Myocyte (in vitro differentiated cells): Measurements from ENCODE around the gene GATAD2A. TPM values are rescaled to one million over a fixed set of nuclear protein-coding genes. Genes with fewer than 3 reads are reported as not detected.
A peak's percentile ranks its signal among the peaks of the same experiment; 100 is the strongest.
"Not testable (repeated sequence)": the region's sequence is repeated elsewhere in the genome, so short reads cannot be mapped to it uniquely, and the experiment has no call there.

ENCODE experiments used
- DNase-seq: peaks from one replicate; pipeline ENCODE4 v3.0.0-alpha.2; 2012; ENCODE audit warnings: low read depth
- polyA plus RNA-seq: library from polyadenylated mRNA; unstranded; fragments of >200 nt; gene quantifications from one replicate; pipeline ENCODE4 v1.2.1, GENCODE V29; 2012; ENCODE audit warnings: missing spikeins
- total RNA-seq: library from RNA; depleted of rRNA; stranded (reverse); fragments of >200 nt; gene quantifications from 2 replicates; pipeline ENCODE4 v1.2.3, GENCODE V29; 2014

The GATAD2A gene, protein sequence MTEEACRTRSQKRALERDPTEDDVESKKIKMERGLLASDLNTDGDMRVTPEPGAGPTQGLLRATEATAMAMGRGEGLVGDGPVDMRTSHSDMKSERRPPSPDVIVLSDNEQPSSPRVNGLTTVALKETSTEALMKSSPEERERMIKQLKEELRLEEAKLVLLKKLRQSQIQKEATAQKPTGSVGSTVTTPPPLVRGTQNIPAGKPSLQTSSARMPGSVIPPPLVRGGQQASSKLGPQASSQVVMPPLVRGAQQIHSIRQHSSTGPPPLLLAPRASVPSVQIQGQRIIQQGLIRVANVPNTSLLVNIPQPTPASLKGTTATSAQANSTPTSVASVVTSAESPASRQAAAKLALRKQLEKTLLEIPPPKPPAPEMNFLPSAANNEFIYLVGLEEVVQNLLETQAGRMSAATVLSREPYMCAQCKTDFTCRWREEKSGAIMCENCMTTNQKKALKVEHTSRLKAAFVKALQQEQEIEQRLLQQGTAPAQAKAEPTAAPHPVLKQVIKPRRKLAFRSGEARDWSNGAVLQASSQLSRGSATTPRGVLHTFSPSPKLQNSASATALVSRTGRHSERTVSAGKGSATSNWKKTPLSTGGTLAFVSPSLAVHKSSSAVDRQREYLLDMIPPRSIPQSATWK
- 49.5 and 65.8 TPM in 2 replicates for total RNA-seq
- polyA plus RNA-seq: 65.0 TPM

DNA sequence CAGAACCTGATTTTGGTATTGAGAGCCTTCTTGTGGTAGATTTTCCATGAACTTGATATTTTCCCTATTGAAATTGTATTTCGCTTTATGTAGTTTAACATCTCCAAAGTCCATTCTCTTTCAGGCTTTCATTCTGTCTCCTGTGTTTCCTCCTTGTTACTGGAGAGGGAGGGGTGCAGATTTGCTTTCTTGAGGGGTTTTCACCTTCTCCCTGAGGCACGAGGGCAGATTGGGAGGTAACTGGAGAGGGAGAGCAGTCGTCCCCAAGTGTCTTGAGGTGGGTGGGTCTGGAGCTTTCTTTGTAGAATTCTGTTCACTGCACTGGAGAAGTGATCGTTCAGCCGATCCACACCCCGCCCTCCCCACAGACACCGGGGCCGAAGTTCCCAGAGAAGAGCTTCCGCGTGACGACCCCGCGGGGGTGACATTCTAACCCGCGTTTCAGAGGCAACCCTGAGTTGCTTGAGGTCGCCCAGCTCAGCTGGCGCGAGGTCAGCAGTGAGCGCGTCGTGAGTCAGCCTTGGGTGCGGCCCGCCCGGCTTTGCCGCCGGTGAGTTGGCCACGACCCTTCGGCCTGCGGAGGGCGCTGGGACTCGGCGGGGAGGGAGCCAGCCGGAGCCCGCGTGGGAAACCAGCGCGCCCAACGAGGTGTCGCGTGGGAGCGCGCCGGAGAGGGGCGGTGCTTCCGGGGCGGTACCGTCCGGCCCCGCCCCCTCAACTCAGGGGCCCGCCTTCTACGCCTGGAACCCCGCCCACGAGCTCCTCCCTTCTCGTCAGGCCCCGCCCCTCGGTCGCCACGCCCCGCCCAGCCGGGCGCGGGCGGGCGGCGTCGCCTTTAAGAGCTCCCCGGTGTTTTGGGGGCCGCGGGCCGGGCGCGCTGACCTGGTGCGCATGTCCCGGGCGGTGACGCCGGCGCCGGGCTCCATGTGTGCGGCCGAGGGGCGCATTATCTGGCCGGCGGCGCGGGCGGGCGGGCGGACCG is at the start of gene GATAD2A:
GATAD2A (plus strand) TSS at position 797 of the 982 bp plus-strand sequence. CDS start 59,671 bp downstream, outside the sequence.
- DNase-seq: peak; percentile 95

DNA sequence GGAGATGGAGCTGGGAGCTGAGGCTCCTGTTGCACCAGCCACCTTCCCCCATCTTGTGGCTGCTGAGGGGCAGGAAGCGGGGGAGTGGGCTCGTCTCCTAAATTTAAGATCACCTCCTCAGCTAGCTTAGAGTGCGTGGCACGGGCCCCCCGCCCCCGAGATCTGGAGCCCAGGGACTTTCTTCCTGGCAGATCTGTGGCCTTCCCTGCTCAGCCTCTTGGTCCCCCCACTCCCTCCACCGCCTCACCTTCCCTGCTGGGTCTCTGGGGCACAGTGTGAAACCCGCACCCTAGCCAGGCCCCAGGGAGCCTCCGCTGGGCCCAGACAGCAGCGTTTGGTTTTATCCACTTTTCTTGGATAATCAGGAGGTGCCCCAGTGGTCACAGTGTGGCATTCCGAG is 49.0 kb upstream of the GATAD2A start:
- DNase-seq: no peak

DNA sequence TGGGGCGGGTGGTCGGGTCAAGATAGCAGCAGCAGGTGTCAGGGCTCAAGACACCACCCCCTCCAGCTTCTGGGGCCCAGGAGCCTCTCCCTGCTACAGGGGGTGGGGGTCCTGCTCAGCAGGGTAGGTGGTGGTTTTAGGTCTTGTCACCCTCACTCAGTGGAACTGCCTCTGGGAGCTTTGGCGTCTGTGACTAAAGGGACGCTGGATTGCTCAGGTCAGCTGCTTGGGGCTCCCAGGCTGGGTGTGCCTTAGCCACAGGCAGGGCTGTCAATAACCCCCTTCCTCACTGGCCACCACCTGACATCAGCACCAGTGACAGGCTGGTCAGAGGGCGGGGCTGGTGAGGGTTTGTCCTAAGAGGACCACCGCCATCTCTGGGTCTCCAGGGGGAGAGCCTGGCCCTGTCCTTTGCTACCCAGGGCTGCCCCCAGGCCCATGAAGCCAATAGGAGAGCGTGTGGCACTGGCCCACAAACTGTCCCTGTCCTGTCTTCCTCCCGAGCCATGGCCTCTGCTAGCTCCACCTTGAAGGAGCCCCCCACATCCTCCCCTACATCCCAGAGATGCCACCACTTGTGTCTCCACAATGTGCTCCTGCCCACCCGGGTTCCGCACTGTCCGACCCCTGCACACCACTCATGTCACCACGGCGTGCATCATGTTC is 48.4 kb upstream of the GATAD2A start:
- DNase-seq: peak; percentile 84

DNA sequence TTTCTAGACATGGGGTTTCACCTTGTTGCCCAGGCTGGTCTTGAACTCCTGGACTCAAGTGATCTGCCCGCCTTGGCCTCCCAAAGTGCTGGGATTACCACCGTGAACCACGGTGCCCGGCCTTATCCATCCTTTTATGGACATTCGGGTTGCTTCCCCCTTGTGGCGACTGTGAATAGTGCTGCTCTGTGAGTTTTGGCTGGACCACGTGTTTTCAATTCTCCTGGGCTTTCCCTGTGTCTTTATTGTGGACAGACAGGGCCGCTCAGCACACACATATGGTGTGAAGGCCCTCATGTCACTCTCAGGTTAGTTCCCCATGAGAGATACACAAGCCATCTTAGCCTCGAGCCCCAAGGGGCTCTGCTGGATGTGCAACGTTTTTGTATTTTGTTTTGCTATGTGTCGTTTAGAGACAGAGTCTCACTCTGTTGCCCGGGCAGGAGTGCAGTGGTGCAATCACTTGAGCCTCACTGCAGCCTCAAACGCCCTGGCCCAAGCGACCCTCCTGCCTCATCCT is 44.3 kb upstream of the GATAD2A start:
- DNase-seq: peak; percentile 92

DNA sequence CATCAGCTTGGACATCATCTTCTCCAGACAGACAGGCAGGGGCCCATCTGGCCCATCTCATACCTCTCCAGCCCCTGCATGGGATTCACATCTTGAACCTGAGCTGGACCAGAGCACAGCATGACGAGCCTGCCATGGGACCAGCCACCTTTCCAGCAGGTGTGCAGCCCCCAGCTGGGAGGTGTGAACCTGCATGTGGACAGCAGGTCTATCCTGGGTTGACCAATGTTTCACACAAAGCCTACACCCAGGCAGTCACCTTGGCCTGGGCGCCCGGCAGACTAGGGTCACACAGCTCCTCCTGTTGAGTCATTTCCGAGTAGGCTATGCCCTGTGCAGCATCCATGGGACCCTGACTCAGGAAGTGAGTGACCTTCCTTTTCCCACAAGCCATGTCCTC is 43.4 kb upstream of the GATAD2A start:
- no peak for DNase-seq

DNA sequence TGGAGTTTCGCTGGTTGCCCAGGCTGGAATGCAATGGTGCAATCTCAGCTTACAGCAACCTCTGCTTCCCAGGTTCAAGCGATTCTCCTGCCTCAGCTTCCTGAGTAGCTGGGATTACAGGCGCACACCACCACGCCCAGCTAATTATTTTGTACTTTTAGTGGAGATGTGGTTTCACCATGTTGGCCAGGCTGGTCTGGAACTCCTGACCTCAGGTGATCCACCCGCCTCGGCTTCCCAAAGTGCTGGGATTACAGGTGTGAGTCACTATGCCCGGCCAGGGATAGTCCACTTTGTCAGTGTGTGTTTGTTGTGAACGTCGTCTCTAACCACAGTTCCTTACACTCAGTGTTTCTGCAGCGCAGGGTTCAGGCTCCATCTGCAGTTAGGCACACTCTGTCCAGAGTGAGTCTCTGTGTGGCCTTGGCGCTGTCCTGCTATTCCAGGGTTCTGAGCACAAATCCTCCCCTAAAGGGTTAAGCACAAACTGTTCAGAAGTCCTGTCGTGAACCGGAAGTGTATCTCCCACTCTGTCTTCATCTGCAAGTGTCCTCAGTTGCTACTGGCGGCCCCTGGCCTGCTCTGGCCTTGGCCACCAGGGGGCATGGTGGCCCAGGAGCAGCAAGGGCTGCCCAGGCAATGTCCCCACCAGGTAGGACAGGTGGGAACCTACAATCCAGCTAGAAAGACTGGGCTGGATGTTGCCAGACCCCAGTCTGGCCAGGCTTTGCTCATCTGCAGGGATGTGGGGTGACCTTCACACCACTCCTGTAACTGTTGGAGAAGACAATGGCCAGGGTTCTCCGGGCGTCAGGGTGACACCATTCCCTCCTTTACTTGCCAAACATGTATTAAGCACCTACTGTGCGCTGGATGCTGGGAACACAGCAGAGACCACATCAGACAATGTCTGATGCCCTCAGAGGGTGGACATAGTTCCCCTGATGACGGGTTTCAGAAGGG is 38.8 kb upstream of the GATAD2A start:
- peak; percentile 58 for DNase-seq

DNA sequence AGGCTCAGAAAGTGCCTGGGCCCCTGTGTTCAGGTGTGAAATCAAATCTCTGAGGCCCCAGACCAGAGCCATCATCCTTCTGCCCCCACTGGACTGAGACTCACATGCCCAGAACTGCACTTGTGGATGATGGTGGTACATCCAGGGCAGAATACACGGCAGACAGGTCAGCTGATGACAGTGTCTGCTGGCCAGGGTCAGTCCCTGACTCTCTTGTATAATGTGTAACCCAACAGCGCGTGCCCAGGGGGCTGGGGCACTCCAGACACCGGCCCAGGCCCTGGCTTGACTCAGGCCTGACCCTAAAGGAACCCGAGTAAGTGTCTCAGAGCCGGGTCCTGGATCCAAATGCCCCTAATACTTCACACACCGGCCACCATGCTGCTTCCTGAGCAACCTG is 37.4 kb upstream of the GATAD2A start:
- DNase-seq: no peak

DNA sequence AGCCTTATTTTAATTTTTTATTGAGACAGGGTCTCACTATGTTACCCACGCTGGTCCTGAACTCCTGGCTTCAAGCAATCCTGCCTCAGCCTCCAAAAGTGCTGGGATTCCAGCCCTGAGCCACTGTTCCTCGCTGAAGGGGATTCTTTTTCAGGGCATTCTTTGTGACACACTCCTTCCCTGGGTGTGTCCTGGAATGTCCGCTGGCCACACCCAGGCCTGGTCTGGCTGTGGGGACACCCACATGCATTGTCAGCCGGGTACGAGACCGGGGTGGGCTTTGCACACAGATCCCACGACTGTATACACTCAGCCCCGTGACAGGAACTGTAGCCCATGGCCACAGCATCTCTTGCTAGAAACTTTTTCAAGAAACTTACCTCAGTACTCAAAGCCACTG is 34.4 kb upstream of the GATAD2A start:
- peak; percentile 62 for DNase-seq

DNA sequence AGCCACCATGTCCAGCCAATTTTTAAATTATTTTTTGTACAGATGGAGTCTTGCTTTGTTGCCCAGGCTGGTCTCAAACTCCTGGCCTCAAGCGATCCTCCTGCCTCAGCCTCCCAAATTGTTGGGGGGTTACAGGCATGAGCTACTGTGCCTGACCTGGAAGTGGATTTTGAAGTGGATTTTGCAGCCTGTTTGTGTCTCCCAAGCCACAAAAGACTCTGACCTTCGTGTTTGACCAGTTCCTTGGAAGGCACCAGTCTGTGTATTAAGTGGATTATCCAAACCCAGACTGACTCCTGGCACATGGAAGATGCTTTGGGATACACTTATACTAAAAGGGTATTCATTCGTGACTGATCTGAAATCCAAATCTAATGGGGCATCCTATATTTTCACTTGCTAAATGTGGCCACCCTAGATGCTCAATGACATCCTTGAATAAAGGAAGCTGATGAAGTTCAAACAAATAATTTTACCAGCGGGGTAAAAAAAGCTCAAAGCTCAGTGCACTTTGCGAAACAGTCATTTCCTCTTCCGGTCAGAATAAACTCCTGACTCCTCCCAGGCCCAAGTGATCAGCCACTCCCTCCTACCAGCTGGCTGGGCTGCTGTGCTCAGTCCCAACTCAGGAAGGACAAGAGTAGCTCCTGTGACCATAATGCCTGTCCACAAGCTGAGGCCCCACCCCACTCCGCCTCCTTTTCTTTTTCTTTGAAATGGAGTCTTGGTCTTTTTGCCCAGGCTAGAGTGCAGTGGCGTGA is 32.6 kb upstream of the GATAD2A start:
- peak; percentile 60 for DNase-seq

DNA sequence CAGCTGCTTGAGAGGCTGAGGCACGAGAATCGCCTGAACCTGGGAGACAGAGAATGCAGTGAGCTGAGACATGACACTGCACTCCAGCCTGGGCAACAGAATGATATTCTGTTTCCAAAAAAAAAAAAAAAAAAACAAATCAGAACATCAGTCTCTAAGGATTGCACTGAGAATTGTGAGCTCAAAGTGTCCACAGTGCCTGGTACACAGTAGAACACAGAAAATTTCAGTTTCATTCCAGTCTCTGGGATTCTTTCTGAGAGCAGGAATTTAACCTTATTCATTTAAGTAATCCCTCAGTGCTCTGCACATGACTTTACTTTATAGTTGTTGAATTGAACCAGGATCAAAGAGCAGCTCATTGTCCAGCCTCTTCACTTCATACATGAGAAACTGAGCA is 25.9 kb upstream of the GATAD2A start:
- DNase-seq: no peak

DNA sequence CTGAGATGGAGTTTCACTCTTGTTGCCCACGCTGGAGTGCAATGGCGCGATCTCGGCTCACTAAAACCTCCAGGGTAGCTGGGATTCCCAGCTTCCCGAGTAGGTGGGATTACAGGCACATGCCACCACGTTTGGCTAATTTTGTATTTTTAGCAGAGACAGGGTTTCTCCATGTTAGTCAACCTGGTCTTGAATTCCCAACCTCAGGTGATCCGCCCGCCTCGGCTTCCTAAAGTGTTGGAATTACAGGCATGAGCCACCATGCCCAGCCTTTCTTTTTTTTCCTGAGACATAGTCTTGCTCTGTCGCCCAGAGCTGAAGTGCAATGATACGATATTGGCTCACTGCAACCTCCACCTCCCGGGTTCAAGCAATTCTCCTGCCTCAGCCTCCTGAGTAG is 25.2 kb upstream of the GATAD2A start:
- DNase-seq: not testable (repeated sequence)

DNA sequence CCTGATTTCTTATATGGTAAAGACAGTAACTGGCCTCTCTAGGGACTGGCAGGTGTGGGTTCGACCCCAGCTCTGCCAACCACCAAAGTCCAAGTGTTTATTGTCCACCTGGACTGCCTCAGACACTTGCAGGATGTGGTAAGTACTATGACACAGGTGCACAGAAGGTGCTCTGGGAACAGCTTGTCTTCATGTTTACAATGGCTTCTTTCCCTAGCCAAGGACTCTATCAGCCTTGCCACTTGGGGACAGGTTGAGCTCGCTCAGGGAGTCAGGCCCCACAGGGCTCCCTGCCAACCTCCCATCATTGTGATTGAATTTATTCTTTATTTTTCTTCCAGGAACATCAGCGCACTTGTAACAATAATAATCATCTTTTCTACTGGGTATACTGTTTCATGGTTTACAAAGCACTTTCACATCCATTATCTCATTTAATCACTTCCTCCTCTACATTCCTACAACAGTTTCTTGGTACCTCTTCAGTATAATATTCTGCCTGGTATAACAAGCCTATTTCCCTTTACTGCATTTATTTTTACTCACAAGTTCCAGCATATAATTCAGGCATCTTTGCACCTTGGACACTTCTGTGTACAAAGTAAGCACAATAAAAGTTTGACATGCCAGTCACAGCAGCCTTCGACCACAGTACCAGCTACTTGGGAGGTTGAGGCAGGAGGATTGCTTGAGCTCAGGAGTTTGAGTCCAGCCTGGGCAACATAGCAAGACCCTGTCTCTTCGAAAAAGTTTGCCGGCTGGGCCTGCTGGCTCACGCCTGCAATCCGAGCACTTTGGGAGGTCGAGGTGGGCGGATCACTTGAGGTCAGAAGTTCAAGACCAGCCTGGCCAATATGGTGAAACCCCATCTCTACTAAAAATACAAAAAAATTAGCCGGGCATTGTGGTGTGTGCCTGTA is 24.2 kb upstream of the GATAD2A start:
- DNase-seq: no peak

DNA sequence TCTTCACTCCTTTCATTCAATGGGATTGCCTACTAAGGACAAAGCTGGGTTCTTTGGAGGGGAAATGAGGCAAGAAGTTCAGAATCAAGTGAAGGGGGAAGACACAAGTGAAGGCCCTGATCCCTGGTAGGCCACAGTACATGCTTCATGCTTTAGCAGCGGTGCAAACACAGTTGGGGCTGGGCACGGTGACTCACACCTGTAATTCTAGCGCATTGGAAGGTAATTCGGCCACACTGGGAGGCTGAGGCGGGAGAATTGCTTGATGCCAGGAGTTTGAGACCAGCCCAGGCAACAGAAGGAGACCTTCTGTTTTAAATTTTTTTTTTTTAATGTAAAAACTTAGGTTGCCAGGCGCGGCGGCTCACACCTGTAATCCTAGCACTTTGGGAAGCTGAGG is 23.4 kb upstream of the GATAD2A start:
- no peak for DNase-seq

DNA sequence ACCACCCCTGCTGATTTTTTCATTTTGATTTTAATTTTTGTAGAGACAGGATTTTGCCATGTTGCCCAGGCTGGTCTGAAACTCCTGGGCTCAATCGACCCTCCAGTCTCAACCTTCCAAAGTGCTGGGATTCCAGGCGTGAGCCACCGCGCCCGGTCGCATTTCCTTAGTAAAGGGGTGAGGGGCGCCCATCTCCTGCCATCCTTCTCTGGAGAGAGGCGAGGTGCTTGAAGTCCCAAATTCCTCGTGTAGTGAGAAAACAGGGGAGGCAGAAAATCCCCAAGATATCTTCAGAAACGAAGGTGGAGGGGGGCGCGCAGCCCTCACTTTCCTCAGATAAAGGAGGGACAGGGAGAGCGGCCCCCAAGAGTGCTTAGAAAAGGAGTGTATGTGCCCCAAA is 21.0 kb upstream of the GATAD2A start:
- DNase-seq: no peak

DNA sequence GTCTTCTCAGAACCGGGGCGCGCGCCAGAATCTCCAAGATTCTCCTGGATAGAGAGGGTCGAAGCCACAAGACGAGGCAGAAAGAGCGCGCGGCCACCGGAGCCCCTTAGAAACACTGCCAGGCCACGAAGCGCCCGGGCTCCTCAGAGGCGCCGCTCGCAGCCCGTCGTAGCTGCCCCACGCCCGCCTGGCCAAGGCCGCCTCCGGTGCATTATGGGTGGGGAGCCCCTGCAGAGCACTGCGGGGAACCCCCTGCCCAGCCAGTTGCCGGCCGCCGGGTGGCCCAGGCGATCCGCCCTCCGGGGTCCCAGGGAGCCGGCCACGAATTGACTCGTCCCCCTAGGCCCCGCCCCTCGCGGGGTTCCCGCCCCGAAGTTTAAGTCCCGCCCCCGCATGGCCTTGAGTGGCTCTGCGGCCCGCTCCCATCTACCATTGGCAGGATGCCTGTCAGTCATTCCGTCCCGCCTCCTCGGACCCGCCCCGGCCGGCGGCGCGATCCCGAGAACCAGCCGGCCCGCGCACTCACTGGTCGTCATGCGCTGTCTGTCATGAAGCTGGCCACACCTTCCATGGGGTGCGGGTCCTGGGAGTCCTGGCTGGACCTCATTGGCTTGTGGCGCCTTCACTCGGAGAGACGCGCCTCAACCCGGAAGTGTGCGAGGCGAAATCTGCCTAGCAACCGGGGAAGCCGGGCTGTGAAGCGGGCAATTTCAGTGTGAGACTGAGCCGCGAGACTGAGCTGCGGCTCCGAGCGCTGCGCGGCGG is 20.2 kb upstream of the GATAD2A start:
- peak; percentile 100 for DNase-seq

DNA sequence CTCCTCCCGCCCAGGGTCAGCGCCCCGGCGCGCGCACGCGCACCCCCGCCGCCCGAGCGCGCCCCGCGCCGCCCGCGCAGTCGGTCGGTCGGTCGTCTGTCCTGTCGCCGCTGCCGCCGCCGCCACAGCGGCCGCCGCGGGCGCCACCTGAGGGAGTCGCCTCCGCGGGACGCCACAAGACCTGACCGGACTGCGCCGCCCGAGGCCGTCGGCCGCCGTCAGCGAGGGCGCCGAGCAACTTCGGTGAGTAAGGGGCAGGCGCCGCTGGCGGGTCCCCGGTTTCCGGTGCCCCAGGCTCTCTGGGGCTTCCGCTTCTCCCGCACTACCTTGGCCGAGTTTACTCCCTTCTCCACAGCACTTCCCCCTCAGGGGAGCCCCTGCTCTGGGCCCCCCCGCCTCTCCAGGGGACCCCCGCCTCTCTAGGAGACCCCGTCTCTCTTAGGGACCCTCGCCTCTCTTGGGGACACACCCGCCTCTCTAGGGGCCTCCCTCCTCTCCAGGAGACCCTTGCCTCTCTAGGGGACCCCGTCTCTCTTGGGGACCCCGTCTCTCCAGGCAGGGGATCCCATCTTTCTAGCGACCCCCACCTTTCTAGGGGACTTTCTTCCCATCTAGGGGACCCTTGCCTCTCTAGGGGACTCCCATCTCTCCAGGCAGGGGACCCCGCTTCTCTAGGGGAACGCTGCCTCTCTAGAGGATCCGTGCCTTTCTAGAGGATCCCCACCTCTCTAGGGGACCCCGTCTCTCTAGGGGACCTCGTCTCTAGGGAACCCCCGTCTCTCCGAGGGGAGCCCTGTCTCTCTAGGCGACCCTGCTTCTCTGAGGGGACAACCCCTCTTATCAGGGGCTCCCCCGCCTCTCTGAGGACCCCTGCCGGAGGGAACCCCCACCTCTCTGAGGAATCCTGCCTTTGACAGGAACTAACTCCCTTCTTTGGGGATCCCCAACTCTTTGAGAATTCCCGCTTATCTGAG is 19.3 kb upstream of the GATAD2A start:
- DNase-seq: no peak
